ENCODE results near the gene WDR41. TPM values are rescaled to one million over a fixed set of nuclear protein-coding genes. Genes with fewer than 3 reads are reported as not detected.
A peak's percentile ranks its signal among the peaks of the same experiment; 100 is the strongest.

The WDR41 gene
- total RNA-seq, 1 donor from 2014 or later: 66.2 TPM

DNA sequence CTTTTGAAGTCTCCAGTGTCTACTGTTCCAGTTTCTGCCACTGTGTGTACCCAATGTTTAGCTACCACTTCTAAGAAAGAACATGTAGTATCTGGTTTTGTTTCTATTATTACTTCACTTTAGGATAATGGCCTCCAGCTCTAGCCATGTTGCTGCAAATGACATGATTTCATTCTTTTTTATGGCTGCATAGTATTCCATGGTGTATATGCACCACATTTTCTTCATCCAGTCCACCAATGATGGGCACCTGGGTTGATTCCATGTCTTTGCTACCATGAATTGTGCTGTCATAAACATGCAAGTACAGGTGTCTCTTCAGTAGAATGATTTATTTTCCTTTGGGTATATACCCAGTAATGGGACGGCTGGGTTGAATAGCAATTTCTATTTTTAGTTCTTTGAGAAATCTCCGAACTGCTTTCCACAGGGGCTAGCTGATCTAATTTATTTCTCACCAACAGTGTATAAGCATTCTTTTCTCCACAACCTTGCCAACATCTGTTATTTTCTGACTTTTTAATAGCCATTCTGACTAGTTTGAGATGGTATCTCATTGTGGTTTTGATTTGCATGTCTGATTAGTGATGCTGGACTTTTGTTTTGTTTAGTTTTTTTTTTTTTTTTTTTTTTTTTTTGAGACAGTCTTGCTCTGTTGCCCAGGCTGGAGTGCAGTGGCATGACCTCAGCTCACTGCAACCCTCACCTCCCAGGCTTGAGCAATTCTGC, 68.9 kb downstream of the WDR41 start:
- peak; percentile 29 for DNase-seq (ENCODE audit: low read depth)
- TF ChIP-seq, protein P1, sequence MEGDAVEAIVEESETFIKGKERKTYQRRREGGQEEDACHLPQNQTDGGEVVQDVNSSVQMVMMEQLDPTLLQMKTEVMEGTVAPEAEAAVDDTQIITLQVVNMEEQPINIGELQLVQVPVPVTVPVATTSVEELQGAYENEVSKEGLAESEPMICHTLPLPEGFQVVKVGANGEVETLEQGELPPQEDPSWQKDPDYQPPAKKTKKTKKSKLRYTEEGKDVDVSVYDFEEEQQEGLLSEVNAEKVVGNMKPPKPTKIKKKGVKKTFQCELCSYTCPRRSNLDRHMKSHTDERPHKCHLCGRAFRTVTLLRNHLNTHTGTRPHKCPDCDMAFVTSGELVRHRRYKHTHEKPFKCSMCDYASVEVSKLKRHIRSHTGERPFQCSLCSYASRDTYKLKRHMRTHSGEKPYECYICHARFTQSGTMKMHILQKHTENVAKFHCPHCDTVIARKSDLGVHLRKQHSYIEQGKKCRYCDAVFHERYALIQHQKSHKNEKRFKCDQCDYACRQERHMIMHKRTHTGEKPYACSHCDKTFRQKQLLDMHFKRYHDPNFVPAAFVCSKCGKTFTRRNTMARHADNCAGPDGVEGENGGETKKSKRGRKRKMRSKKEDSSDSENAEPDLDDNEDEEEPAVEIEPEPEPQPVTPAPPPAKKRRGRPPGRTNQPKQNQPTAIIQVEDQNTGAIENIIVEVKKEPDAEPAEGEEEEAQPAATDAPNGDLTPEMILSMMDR (conservative IDR thresholded peaks at IDR 0.05; ENCODE audit: low read depth, low read length): no peak

DNA sequence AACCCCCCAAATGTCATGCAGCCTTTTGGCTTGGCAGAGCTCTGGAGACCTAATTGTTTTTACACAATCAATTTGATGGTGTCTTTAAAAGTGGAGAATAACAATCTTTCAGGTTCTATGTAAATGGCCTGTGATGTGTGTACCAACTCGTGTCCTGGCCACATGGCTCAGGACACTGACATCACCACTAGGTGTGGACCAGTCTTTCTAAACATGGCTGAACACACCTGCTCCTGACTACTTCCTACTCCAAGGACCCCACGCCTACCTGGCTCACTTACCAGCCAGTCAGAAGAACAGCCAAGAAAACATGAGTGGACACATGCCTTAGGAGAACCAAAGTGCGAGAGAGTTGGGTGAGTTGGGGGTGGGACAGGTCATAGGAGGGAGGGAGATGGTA, 71.2 kb downstream of the WDR41 start:
- no peak for DNase-seq (ENCODE audit: low read depth)
- no peak overlapping the region for H3K4me3 ChIP-seq (ENCODE audit: low read depth, low read length)
- TF ChIP-seq, protein P1 (conservative IDR thresholded peaks at IDR 0.05; ENCODE audit: low read depth, low read length): no peak

More for the DNA sequence above, 68.9 kb downstream of the WDR41 start:
- H3K4me3 ChIP-seq (ENCODE audit: low read depth, low read length): no peak overlapping the region

DNA sequence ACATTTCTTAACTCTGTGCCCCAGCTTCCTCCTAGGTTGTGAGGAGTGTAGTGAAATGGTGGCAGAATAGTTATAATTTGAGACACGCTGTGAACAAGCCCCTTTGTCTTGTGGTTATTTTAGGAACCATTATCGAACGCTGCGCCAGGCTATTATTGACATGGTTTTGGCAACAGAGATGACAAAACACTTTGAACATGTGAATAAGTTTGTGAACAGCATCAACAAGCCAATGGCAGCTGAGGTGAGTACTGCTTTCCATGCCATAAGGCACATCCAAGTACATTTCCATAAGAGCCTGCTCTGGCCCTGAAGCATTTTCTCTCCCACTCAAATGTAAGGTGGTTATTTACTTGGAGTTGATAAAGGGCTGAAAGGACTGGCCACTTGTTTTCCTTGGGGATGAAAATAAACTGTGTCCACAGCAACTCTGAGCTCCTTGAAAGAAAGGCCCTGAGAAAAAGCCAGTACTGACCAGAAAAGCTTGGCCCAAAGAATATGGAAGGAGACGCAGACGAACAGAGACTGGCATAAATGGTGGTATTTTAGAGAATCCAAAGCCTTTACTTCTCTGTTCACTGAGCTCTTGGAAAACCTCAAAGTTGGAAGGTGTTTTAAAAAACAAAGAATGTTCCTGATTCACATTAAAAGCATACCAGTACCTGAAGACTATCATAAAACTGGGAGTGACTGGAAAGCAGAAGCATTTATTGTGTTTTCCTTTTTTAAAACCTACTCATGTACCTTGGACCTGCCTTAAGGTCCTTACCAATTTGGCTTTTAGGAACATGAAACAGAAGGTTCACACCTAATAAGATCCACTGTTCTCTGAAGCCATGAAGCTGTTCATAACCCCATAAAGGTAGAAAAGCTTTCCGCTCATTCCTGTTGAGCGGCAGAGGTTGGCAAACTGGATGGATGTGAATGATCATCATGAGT, 72.2 kb downstream of the WDR41 start:
- no peak for DNase-seq (ENCODE audit: low read depth)
- no peak overlapping the region for H3K4me3 ChIP-seq (ENCODE audit: low read depth, low read length)
- TF ChIP-seq, protein P1 (conservative IDR thresholded peaks at IDR 0.05; ENCODE audit: low read depth, low read length): no peak

DNA sequence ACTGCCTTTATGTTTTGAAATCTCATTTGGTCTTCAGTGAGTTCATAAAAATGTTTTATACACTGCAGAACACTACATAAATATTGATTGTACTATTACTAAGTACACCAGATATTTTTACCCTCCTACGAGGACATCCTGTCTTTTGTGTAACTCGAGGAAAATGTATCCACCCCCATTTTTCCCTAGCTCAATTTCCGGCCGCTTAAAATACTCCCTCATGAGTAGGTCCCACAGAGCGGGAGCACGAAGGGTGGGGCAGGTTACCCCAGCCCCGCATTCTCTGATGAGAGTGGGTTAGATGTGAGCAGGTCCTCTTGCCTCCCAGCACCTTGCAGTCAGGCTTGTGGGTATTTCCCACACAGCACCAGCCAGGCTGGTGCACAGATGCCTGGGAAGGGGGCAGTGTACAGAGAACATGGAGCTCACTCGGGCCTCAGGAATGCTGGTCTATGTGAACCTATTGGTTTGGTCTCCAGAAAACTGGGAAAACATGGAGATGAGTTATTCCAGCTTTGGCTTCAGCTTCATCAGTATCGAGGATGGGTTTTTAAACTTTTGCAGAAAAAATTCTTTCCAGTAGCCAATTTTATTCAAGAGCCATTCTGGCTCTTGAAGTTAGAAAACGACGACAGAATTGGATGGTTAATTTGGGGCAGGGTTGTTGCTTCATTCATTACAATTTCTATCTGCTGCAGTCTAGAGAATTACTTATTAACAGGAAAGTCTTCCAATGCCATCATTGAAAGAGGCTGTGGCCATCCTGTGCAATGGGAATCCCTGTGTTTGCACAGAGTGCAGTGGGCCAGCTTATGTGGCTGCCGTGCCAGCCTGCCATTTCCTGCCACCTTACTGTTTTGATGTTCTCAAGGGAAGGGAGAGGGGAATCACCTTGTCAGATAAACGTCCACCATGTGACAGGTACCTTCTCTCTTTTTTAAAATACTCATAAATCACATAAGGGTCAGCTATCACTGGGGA, 73.2 kb downstream of the WDR41 start:
- no peak overlapping the region for H3K4me3 ChIP-seq (ENCODE audit: low read depth, low read length)
- TF ChIP-seq, protein P1 (conservative IDR thresholded peaks at IDR 0.05; ENCODE audit: low read depth, low read length): no peak
- DNase-seq (ENCODE audit: low read depth): no peak

DNA sequence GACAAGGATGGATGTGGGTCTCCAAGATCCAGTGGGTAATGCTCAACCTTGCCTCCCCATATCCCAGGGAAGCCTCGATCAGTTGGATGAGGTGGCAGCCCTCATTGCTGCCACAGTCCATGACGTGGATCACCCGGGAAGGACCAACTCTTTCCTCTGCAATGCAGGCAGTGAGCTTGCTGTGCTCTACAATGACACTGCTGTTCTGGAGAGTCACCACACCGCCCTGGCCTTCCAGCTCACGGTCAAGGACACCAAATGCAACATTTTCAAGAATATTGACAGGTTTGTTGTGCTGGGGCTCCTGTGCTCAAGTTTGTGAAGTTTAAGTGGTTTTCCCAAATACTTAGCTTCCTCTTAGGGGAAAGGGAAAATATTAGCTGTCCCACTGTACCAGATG, 74.0 kb downstream of the WDR41 start:
- DNase-seq (ENCODE audit: low read depth): no peak
- TF ChIP-seq, protein P1 (conservative IDR thresholded peaks at IDR 0.05; ENCODE audit: low read depth, low read length): no peak
- H3K4me3 ChIP-seq (ENCODE audit: low read depth, low read length): no peak overlapping the region

DNA sequence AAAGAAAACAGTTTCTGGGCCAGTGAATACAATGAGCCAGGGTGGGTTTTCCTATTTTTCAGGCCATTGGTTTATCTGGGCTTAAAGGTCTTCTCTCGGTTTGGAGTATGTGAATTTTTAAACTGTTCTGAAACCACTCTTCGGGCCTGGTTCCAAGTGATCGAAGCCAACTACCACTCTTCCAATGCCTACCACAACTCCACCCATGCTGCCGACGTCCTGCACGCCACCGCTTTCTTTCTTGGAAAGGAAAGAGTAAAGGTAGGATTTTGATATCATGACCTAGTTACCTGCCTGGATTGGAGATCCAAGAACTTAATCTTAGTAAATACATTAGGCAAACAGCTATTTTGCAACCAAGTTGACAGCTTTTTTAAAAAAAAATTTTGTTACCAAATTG, 79.1 kb downstream of the WDR41 start:
- TF ChIP-seq, protein P1 (conservative IDR thresholded peaks at IDR 0.05; ENCODE audit: low read depth, low read length): no peak
- DNase-seq (ENCODE audit: low read depth): no peak
- no peak overlapping the region for H3K4me3 ChIP-seq (ENCODE audit: low read depth, low read length)

All from epithelial cell of proximal tubule (primary cell).